NCI-H2107 treated with DMSO at 0.1 percent for 48 hours (cell line): ENCODE data around the gene SENP1.

ENCODE experiments used
- DNase-seq: peaks from one replicate; lab custom pipeline; 2025; ENCODE audit not compliant: unreplicated experiment; lab: John Stamatoyannopoulos, UW

The SENP1 gene

GRCh38 chr12:48068457-48068856 lies 37.4 kb downstream of the SENP1 start:
- DNase-seq: no peak

- DNase-seq: no peak
Observed at GRCh38 chr12:48067250-48067938, 38.5 kb downstream of the SENP1 start.

GRCh38 chr12:48065041-48065440 lies 40.8 kb downstream of the SENP1 start:
- no peak for DNase-seq

- DNase-seq: no peak
Observed at GRCh38 chr12:48063530-48063929, 42.3 kb downstream of the SENP1 start.

GRCh38 chr12:48061938-48062719 lies 43.8 kb downstream of the SENP1 start:
- DNase-seq: no peak

- no peak for DNase-seq
Observed at GRCh38 chr12:48060474-48060873, 45.4 kb downstream of the SENP1 start.

DNA sequence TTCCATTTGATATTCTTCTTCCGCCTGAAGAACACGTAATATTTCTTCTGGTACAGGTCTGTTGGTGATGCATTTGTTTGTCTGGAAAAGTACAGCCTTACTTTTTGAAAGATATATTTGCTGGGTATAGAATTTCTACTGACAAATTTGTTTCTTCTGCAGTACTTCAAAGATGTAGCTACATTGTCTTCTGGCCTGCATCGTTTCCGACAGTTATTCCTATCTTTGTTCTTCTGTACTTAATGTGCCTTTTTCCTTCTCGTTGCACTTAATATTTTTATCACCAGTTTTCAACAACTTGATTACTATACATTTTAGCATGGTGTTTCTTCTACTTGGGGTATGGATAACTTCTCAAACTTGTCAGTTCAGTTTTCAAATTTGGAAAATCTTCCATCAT lies 47.1 kb downstream of the SENP1 start:
- DNase-seq: no peak

DNA sequence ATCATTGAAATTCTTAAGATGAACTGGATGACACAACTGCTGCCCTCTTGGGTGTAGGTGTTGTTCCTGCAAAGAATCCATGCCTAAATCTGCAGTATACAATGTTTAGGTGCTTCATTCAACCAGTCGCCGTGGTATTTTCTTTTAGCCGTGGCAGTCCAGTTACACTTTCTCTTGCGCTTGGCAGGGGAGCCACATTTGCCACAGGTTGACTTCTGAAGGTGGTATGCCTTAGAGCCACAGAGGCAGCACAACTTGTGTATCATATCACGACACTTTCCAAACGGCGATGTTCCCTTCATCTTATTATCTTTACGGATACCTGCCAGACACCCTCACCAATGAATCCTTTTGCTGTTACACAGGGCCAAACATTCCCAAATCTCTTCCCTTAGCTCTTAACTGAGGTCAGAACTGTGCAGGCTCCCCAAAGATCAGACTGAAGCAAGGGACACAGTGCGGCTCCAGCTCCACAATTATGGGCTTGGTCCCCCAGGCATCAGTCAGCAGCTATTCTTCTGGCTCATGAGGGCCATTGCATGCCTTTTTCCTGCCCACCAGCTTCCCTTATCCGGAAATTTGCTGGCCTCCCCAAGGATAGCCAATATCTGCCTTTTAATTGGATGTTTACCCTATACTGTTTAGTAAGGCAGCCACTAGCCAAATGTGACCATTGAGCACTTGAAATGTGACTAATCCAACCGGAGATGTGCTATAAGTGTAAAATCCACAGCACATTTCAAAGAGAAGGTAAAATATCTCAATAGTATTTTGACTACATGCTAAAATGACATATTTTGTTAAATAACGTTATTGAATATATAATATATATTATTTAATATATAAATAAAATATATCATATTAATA lies 50.7 kb downstream of the SENP1 start:
- no peak for DNase-seq

DNA sequence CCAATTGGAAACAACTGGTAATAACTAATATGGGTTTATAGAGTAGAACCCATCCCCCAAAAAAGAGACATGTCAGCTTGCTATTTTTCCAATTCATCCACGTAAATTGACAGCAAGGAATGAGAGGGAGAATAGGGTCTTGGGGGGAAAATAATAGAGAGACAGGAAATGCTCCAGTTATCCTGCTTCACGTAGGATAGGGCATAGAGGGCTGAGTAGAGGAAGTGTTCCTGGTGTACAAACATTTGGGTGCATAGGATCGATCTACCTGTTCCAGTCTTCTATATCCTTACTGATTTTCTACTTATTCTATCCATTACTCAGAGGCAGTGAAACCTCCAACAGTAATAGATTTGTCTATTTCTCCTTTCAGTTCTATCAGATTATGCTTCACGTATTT lies 52.0 kb downstream of the SENP1 start:
- DNase-seq: no peak

- no peak for DNase-seq
Observed at GRCh38 chr12:48053122-48053521, 52.8 kb downstream of the SENP1 start.

DNA sequence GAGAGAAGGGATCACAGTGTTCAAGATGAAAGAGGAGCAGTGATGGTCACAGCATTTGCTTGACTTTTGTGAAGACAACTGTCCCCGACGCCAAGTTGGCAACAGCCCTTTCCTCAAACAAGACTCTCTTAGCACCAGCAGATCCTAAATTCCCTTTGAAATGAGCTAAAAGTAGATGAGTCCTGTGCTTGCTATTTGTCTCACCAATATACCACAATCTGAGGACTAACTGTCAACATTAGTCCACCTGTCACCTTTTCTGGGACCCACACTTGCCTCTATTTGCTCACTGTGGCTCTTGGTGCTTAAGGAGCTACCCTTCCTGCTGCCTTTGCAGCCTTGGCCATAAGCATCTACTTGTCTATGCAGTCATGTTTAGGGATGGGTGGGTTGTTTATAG lies 54.2 kb downstream of the SENP1 start:
- no peak for DNase-seq

DNA sequence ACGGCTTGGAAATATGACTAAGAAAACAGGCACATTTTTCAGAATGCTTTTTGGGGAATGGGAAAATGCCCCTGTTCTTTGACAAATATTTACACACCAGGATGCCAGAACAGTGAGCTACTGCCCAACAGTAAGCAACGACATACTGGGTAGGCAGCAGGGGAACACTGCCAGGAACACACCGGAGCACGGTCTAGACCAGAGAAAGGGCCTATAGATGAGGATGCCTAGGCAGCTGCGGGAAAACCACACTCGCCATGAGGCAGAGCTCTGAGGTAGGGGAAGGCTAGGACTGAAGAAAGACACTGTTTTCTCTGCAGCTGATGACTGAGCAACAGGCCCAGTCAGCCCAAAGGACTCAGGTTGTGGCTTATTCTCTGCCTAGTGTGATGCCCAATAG lies 55.7 kb downstream of the SENP1 start:
- no peak for DNase-seq

DNA sequence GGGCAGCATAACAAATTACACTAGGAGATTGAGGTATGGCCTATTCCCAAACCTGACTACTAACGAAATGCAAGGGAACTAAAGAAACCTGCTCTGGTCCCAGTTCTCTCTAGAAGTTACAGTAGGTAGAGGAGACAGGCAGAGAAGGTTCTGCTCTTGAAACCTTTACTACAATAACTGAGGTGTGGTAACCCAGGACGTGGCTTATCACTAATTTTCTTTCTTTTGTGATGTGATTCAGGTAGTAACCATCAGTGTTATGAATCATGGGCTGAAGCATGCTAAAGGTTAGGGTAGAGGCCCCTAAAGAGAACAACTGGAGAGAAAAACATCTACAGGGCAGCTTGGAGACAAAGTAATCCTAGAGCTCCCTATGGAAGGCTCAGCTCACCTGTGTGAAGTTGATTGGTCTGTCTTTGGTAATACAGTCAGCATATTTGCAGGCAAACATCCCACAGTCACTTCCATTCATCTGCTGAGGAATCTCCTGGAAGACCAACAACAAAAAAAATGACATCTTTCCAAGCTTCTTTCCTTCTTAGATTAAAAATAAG lies 59.8 kb downstream of the SENP1 start:
- DNase-seq: no peak

GRCh38 chr12:48045061-48045846 lies 60.6 kb downstream of the SENP1 start:
- DNase-seq: no peak

DNA sequence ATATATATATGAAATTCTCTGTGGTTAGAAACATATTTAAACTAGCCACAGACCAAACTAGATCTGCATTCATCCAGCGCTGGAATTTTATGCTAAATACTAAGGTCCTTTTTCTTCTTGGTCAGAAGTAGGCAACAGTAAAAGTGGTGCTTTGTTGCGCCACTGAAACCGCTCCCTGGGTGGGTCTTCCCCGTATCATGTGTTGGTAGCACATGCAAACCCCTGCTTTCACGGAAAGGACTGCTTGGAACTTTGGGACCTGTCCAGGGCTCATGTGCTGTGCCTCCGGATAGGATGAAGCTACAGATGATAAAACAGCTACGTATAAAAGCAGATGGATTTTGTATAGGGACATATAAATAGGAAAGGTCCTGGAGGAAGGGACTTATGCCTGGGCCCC lies 61.5 kb downstream of the SENP1 start:
- no peak for DNase-seq

- no peak for DNase-seq
Observed at GRCh38 chr12:48043771-48044170, 62.1 kb downstream of the SENP1 start.

DNA sequence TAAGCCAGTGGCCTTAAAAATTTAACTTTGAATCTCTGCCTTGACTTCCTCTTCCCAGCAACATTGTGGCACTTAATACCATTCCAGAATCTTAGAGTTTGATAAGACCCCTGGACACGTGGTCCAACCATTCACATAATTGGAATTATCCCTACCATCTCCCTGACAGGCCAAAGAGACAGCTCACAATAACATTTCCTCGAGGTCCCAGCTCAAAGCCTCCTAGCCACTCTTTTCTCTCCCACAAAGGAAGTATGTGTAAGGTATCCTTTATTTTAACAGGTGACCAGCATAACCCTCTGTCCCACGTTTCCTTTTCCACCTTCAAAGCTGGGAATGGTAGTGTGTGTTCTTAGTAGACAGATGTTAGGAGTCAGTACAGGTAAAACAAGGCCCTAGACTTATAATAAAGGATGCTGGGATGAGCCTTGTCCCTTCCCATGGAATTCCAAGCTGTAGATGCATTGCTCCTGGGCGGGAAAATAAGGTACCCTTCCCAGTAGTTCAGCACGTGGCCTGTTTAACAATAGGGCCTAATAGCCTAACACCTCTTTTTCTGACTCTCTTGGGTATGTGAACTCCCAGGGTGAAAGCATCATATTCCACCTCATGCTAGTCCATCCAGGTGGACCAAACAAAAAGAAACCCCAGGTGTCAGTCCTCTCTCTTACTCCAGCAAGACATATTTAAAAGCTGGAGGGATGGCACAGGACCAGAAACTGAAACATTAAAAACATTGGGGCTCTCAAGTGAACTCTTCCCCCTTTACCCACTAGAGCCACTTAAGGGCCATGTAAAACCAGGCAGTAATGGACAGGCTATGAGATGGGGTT lies 64.1 kb downstream of the SENP1 start:
- DNase-seq: peak; percentile 59

DNA sequence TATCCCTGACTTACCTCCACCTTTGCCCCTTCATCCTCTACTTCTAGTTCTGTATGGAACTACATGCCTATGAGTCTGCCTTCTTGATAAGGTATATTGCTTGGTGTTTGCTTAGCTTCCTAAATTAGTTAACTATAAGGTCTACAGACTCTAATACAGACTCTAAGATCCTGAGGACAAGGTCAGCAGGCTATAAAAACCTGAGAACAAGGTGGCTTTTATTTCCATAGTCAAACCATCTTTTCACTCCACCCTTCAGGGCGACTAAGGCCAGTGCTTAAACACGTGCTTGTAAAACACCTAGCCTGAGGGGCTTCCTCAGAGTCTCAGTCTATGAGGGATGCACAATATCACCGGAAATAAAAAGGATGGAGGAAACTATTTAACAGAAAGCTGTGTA lies 65.5 kb downstream of the SENP1 start:
- no peak for DNase-seq

DNA sequence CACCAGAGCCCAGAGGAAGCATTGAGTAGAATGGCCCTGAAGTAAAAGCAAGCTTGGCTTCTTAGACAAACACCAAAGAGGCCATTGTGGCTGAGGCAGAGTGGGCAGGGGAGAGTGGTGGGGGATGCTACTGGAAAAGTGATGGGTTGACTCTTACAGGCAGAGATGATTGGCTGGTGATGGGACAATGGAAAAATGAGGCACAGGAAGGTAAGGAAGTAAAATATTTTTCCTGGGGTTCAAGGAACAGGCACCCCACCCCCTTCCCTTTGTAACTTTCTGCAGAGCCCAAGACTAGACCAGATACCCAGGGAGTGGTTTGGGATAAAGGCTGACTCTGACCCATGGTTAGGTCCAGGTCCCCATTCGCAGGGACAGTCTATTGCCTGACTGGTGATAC lies 66.7 kb downstream of the SENP1 start:
- DNase-seq: no peak

DNA sequence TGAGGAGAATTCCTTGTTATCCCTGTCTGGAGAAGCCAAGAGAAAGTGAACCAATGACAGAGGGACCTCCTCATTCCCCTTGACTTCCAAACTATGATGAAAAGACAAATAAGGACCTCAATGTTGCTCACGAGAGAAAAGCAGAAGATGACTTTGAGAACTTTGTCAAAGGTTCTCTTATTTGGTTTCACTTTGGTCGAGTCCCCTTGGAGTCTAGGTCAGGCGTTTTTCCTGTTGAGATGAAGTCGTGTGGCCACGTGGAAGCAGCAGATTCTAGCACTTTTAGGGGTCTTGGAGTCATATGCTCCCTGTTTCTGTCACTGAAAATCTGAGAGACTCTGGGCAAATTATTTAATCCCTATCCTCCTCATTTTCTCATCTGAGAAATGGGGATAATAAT lies 67.8 kb downstream of the SENP1 start:
- DNase-seq: no peak
